Epithelial cell of proximal tubule (primary cell): ENCODE results near the gene DTD2. TPM values are rescaled to one million over a fixed set of nuclear protein-coding genes. Genes with fewer than 3 reads are reported as not detected.
"Not testable (repeated sequence)": the region's sequence is repeated elsewhere in the genome, so short reads cannot be mapped to it uniquely, and the experiment has no call there.

ENCODE experiments used
- DNase-seq: peaks from one replicate; pipeline ENCODE4 v3.0.0-alpha.2; 2011; ENCODE audit warnings: low read depth
- H3K4me3 ChIP-seq: 2 replicates; pipeline ENCODE4 v1.5.1; 2011; ENCODE audit warnings: low read depth, mild to moderate bottlenecking, low read length
- CTCF ChIP-seq: conservative IDR thresholded peaks from 2 replicates; pipeline ENCODE4 v1.5.1; 2012; ENCODE audit warnings: low read depth, mild to moderate bottlenecking, low read length
- total RNA-seq: library from RNA; depleted of rRNA; stranded (reverse); fragments of >200 nt; gene quantifications from 2 replicates; pipeline ENCODE4 v1.2.3, GENCODE V29; 2015

Gene DTD2
- total RNA-seq, 1 donor from 2014 or later, result 18.6 TPM

GRCh38 chr14:31442284-31442683 is 15.0 kb downstream of the DTD2 start:
- DNase-seq, result no peak
- no peak for TF ChIP-seq CTCF
- no peak overlapping the region for H3K4me3 ChIP-seq

GRCh38 chr14:31441273-31442111 is 15.8 kb downstream of the DTD2 start:
- H3K4me3 ChIP-seq, result no peak overlapping the region
- no peak for TF ChIP-seq CTCF
- no peak for DNase-seq

- no peak for TF ChIP-seq CTCF
- no peak overlapping the region for H3K4me3 ChIP-seq
- DNase-seq, result no peak
These were observed 17.0 kb downstream of the DTD2 start for GRCh38 chr14:31440280-31440679.

- DNase-seq, result no peak
These were observed 17.7 kb downstream of the DTD2 start for GRCh38 chr14:31439561-31439960.

GRCh38 chr14:31437045-31437691 is 20.1 kb downstream of the DTD2 start:
- H3K4me3 ChIP-seq, DNase-seq: not testable (repeated sequence)

More at GRCh38 chr14:31439561-31439960, 17.7 kb downstream of the DTD2 start:
- no peak overlapping the region for H3K4me3 ChIP-seq
- no peak for TF ChIP-seq CTCF

- H3K4me3 ChIP-seq, result no peak overlapping the region
These were observed 22.0 kb downstream of the DTD2 start for GRCh38 chr14:31435276-31435675.

More at GRCh38 chr14:31435276-31435675, 22.0 kb downstream of the DTD2 start:
- DNase-seq, result no peak
- TF ChIP-seq CTCF, result no peak
